GM12872 (cell line): ENCODE results near the gene TRIM33.

Source experiments
- CTCF ChIP-seq: IDR thresholded peaks from 3 replicates; pipeline ENCODE4 v1.5.1; 2011; ENCODE audit warnings: low read depth, mild to moderate bottlenecking, low read length, moderate library complexity; ENCODE audit not compliant: insufficient read depth

The TRIM33 gene

DNA sequence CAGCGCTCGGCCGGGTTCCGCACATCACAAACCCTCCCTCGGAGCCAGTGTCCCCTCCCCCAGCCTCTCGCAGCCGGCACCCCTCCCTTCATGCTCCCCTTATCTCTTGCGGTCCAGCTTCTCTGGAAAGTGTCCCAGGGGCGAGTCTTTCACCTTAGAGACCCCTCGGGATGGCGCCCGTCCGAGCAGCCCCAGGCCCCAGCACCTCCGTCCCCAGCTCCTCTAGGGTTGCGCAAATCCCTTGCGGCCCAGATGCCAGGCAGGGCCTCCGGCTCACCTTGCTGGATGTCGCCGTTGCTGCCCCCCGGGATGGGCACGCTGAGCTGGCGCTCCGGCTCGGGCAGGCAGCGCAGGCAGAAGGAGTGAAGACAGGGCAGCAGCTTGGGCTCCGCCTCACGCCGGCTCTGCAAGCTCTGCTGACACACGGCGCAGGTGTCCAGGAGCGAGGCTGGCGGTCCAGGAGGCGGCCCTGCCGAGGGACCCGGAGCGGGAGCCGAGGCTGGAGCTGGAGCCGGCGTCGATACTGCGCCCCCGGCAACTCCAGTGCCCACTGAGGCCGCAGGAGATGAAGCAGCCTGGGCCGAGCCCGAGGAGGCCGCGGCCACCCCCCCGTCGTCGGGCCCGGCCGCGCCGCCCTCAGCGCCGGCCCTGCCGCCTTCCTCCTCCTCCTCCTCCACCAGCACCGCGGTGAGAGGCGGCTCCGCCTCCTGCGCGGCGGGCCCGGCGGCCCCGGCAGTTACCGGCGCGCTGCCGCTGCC is 550 bp downstream of the TRIM33 start:
- no peak for TF ChIP-seq CTCF

GRCh38 chr1:114509596-114510273 is 1.3 kb downstream of the TRIM33 start:
- no peak for TF ChIP-seq CTCF

DNA sequence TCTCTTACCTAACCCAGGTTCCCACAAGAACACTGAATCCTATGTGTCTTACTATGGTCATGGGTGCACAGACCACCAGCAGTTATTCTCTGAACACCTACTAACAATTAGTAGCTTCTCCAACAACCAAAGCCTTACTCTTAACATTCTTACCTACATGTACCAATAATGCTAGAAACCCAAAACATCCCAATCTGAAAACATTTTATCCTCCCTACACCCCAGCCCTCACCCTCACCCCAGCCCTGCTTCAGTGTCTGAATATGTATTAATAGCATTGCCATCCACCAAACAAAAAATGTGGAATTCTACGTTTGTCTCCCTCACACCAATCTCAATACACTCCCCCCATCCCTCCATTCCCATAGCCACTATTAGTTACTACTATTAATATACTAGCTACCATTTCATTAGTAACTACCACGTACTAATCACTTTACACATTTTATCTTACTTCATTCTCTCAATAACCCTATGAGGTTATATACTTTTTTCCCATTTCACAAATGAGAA is 2.6 kb downstream of the TRIM33 start:
- TF ChIP-seq CTCF: no peak

- no peak for TF ChIP-seq CTCF
These were observed 3.5 kb downstream of the TRIM33 start for GRCh38 chr1:114507513-114507912.

DNA sequence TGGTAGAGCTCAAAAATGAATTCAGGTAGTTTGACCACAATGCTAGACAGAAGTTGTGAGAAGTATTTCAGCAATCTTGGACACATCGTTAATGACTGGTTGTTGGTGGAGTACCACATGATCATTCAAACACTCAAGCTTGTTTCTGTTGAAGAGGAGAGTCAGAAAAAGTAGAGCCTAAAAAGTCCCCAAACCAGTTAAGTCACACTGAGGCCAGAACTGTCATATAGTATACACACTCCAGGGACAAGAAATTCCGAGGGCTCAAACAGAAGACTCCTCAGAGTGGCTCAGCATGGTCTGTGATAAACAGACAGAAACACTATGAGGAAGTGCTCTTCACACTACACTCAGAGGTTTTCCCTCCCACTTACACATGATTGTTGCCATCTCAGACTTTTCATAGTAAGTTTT is 5.8 kb downstream of the TRIM33 start:
- no peak for TF ChIP-seq CTCF

- TF ChIP-seq CTCF: no peak
These were observed 7.0 kb downstream of the TRIM33 start for GRCh38 chr1:114503916-114504422.

DNA sequence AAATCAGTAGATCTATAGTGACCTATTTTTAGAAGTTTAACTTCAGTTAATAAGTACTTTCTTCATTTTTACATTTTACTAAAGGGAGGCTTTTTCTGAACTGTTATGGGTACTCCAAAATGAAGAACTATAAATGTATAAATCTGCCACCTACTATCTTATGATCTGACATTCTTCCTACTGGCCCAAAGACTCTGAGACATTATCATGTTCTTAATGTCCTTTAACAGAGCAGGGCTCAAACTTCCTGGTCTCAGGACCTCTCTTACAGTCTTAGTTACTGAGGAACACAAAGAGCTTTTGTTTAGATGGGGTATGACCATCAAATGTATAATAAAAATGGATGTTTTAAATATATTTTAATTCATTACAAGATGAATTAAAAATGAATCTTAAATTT is 8.9 kb downstream of the TRIM33 start:
- TF ChIP-seq CTCF: no peak
